Right atrium auricular region (tissue), 2 donors: ENCODE measurements around the gene ADD1. TPM values are rescaled to one million over a fixed set of nuclear protein-coding genes. Genes with fewer than 3 reads are reported as not detected.

ENCODE experiments used
- DNase-seq: peaks from one replicate; pipeline ENCODE4 v3.0.0-alpha.2; 2019; ENCODE audit warnings: low spot score
- H3K27ac ChIP-seq, 2 donors: fragments of 200-600 bp; sonication (generic); 1 replicate in 1 of 2; 2 replicates in 1 of 2; pipeline ENCODE4 v1.5.1; 2016 to 2019
- H3K27me3 ChIP-seq, 2 donors: fragments of 200-600 bp; sonication (generic); one replicate each; pipeline versions ENCODE4 v1.5.1 to v1.6.0; 2017 to 2019
- H3K36me3 ChIP-seq: fragments of 200-600 bp; sonication (generic); one replicate; pipeline ENCODE4 v1.5.1; 2016
- H3K4me1 ChIP-seq, 2 donors: fragments of 200-600 bp; sonication (generic); one replicate each; pipeline versions ENCODE4 v1.5.1 to v1.6.0; 2017 to 2019
- H3K4me3 ChIP-seq, 2 donors: fragments of 200-600 bp; sonication (generic); 1 replicate in 1 of 2; 2 replicates in 1 of 2; pipeline ENCODE4 v1.5.1; 2017 to 2019; ENCODE audit warnings: mild to moderate bottlenecking in 1 of 2, moderate library complexity in 1 of 2
- H3K9me3 ChIP-seq, 2 donors: fragments of 200-600 bp; sonication (generic); one replicate each; pipeline ENCODE4 v1.5.1; 2019
- total RNA-seq, 2 donors: library from RNA; depleted of rRNA; stranded (reverse); fragments of >200 nt; gene quantifications; one replicate each; pipeline ENCODE4 v1.1.0, GENCODE V29; 2016
- TF ChIP-seq, protein P1 (sequence below), 2 donors: fragments of 200-600 bp; sonication (generic); IDR thresholded peaks; one replicate each; pipeline ENCODE4 v1.5.1; 2019; ENCODE audit warnings: antibody characterized with exemption in 2 of 2

The ADD1 gene
- total RNA-seq, 2 donors from 2014 or later: 171 to 196 TPM

DNA sequence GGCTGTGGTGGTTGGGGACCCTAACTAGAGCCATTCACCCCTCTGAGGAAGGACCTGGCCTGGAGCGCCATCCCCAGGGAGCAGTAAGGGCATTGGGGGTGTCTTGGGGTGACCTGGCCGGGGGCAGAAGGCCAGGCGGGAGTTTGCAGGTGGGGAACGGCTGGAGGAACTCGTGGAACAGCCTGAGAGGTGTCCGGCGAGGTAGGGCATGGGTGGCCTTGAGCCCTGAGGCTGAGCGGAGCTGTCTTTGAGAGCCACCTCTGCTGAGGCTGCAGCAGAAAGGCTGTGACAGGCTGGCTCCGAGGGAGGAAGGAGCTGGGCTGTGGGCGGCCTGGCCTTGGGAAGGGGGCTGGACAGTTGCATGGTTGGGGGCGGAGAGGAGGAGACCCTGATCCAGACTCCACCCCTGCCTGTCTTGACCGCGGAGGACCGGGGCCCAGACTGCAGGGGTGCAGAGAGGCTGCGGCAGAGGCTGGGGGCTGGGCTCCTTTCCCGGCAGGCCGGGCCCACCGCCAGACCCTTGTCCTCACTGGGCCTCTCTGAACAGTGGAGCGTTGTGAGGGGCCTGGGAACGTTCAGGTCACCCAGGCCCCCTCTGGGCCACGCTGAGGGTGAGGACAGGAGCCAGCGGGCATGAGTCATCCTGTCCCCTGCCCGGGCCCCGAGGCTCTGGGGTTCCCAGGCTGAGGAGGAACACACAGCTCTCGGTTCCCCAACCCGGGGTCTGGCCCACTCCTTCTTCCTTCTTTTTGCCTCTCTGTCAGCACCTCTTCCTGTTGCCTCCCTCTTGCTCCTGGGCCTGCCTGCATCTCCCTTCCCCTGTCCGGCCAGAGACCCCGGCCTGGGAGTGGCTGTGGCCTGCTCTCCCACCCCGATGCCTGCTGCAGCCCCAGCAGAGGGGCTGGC, 42.7 kb upstream of the ADD1 start:
- TF ChIP-seq, protein P1, sequence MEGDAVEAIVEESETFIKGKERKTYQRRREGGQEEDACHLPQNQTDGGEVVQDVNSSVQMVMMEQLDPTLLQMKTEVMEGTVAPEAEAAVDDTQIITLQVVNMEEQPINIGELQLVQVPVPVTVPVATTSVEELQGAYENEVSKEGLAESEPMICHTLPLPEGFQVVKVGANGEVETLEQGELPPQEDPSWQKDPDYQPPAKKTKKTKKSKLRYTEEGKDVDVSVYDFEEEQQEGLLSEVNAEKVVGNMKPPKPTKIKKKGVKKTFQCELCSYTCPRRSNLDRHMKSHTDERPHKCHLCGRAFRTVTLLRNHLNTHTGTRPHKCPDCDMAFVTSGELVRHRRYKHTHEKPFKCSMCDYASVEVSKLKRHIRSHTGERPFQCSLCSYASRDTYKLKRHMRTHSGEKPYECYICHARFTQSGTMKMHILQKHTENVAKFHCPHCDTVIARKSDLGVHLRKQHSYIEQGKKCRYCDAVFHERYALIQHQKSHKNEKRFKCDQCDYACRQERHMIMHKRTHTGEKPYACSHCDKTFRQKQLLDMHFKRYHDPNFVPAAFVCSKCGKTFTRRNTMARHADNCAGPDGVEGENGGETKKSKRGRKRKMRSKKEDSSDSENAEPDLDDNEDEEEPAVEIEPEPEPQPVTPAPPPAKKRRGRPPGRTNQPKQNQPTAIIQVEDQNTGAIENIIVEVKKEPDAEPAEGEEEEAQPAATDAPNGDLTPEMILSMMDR (IDR thresholded peaks at IDR 0.05): no peak
- DNase-seq: peak; percentile 85
- peaks cover 0 to 97% of the 10 kb centered on the region in 2 donors for H3K4me1 ChIP-seq

DNA sequence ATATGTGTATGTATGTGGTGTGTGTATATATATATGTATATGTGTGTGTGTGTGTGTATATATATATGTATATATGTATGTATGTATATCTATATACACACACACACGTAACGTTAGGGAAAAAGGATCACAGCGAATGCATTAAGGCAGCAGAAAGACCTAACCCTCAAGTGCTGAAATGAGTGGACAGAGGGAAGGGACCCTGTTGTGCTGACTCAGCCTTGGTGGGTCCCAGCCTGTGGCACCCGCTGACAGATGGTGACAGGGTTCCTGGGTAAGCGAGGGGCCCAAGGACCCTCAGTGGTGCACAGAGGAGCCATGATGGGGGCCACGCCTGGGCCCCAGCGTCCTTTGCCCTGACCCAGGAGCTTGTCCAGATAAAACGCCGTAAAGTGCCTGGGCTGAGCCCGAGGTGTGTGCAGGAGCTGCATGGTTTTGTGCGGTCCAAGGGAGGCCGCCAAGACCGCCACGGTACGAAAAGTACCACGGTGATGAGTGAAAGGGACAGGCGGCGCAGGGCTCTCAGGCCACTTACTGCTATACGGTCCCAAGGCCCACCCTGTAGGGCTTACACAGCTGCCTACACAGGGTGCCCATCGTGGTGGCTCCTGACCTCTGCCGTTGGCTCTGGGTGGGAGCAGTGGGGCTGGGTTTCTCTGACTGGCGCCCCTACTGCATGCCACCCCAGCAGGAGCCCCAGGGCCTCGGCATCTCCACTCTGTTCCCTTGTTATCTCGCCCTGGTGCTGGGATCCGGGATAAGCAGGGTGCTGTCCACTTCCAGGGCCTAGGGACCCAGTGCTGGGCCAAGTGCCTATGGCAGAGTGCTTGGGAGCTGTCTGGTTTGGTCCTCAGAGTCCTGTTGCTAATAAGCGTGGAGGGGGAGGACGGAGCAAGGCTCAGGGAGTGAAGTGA, 40.8 kb upstream of the ADD1 start:
- no peak overlapping the region for H3K4me3 ChIP-seq
- H3K27me3 ChIP-seq: no peaks in the 10 kb centered on the region
- TF ChIP-seq, protein P1 (IDR thresholded peaks at IDR 0.05): no peak
- H3K9me3 ChIP-seq: no peaks in the 10 kb centered on the region
- DNase-seq: no peak
- peaks cover 0 to 97% of the 10 kb centered on the region in 2 donors for H3K4me1 ChIP-seq
- H3K36me3 ChIP-seq: no peaks in the 10 kb centered on the region
- no peak overlapping the region for H3K27ac ChIP-seq

More for the DNA sequence above, 42.7 kb upstream of the ADD1 start:
- no peaks in the 10 kb centered on the region for H3K36me3 ChIP-seq
- peak overlapping the region in 1 of 2 donors; percentile 30 for H3K4me3 ChIP-seq
- no peaks in the 10 kb centered on the region for H3K27me3 ChIP-seq
- no peaks in the 10 kb centered on the region for H3K9me3 ChIP-seq
- peak overlapping the region; percentile 81 to 88 for H3K27ac ChIP-seq

DNA sequence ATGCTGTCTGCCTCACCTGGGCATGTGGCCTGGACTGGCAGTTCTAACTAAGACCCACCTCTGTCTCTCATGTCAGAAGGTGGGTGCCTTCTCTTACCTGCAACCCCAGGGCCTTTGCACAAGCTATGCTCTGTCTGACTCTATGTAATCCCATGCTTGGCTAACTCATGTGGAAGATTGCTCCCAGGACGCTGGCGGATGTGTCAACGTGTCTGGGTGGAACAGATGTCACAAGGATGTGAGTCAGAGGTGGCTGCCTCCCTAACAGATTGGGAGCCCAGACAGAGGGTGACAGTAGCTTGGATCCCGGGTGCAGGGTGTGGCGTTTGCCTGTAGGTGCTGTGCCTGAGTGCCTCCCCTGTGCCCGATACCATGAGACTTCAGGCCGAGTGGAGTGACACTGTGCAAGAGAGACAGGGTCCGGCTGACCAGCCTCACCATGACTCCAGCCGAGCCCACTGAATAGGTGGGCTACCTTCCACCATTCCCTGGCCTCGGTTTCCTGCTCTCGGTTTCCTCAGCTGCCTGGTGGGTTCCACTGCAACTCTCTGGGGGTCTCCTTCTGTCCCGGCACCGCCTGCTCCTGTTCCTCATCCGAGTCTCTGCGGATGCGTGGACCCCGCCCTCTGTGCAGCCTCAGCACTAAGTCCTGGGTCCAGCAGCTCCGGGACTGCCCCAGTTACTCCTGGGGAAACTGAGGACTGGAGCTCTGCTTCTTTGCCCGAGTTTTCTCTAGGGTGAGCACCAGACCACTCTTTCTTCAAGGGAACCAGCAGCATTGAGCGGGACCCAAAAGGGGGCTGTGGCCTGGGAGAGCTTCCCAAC, 39.8 kb upstream of the ADD1 start:
- H3K27ac ChIP-seq: peak overlapping the region; percentile 30 to 54
- H3K9me3 ChIP-seq: no peaks in the 10 kb centered on the region
- no peak overlapping the region for H3K4me3 ChIP-seq
- TF ChIP-seq, protein P1 (IDR thresholded peaks at IDR 0.05): no peak
- no peaks in the 10 kb centered on the region for H3K27me3 ChIP-seq
- H3K36me3 ChIP-seq: no peaks in the 10 kb centered on the region
- no peak for DNase-seq
- peaks cover 0 to 94% of the 10 kb centered on the region in 2 donors for H3K4me1 ChIP-seq

DNA sequence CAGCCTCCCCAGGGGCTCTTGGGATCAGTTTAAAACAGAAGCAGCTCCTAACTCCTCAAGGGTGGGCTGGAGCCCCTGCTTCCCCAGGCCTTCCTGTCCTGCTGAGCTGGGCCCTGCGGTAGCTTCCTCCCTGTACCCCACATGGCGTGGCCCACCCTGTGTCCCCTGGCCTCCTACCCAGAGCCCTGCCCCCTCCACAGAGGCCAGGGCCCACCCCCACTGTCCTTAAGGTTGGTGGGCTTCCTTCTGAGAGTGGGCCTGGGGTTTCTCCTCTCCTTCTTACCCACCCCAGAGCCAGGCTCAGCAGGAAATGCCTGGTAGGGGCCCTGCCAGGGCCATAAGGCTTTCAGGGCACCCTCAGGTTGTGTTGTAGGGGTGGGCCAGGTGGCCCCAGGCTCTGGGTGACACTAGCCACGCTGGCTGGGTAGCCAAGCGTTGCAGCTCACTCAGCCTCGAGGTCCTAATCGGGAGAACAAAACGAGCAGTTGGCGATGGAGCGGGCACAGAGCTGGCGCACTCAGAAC, 39.1 kb upstream of the ADD1 start:
- Histone ChIP-seq H3K9me3 (no peaks in the 10 kb centered on the region), H3K27ac (peak overlapping the region; percentile 30 to 54), H3K36me3 (no peaks in the 10 kb centered on the region), H3K4me1 (peaks cover 0 to 93% of the 10 kb centered on the region in 2 donors), H3K4me3 (no peak overlapping the region), H3K27me3 (no peaks in the 10 kb centered on the region)
- TF ChIP-seq, protein P1 (IDR thresholded peaks at IDR 0.05): no peak
- no peak for DNase-seq

DNA sequence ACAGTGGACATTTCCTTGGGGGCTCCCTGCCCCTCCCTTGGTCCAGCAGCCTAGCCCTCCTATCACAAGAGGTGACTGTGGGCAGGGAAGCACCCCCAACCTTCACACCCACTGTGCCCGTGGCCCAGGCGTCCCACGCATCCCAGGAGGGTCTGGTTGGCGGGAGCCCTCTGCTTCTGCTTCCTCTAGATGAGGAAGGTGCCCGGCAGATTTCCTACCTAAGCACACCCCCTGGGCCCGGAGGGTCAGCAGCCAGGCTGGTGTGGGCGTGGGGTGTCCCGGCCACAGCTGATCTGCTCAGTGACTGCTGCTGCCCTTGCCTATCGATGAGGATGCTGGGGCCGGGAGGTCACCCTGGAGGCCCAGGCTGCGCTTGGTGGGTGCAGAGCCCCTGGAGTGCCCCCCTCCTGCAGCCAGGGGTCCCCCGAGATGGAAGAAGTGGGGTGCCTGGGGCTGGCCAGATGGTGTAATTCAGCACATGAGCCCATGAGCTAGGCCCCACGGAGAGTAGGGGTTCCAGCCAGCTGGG, 38.6 kb upstream of the ADD1 start:
- H3K27ac ChIP-seq: peak overlapping the region; percentile 54 to 64
- no peak for DNase-seq
- H3K36me3 ChIP-seq: no peaks in the 10 kb centered on the region
- TF ChIP-seq, protein P1 (IDR thresholded peaks at IDR 0.05): no peak
- H3K9me3 ChIP-seq: no peaks in the 10 kb centered on the region
- peaks cover 0 to 93% of the 10 kb centered on the region in 2 donors for H3K4me1 ChIP-seq
- no peak overlapping the region for H3K4me3 ChIP-seq
- H3K27me3 ChIP-seq: no peaks in the 10 kb centered on the region
